B cell (primary cell): ENCODE results near the gene RBBP8.

ENCODE experiments used
- CTCF ChIP-seq: fragments of 200-600 bp; IDR thresholded peaks from one replicate; pipeline ENCODE4 v1.8.0; 2022; ENCODE audit warnings: antibody characterized with exemption, mild to moderate bottlenecking
- EZH2 ChIP-seq: IDR thresholded peaks from 2 replicates; pipeline ENCODE4 v1.6.1; 2012; ENCODE audit warnings: borderline replicate concordance, low read depth, mild to moderate bottlenecking, moderate library complexity, low read length; ENCODE audit not compliant: insufficient read depth, poor library complexity, severe bottlenecking

- TF ChIP-seq CTCF (no peak), EZH2 (no peak)
Measured at GRCh38 chr18:23042133-23042532, 109.0 kb downstream of the RBBP8 start.
